Ishikawa (cell line): ENCODE measurements around the gene BLCAP.

ENCODE experiments used
- CEBPB ChIP-seq: IDR thresholded peaks from 2 replicates; pipeline ENCODE4 v1.6.1; 2012
- CREB1 ChIP-seq: IDR thresholded peaks from 2 replicates; pipeline ENCODE4 v1.6.1; 2012; ENCODE audit warnings: low read depth
- EGR1 ChIP-seq: IDR thresholded peaks from 2 replicates; pipeline ENCODE4 v1.6.1; 2012
- EP300 ChIP-seq: IDR thresholded peaks from 2 replicates; pipeline ENCODE4 v1.6.1; 2012; ENCODE audit warnings: borderline replicate concordance
- FOXM1 ChIP-seq: IDR thresholded peaks from 2 replicates; pipeline ENCODE4 v1.6.1; 2012; ENCODE audit warnings: low read depth, borderline replicate concordance
- MAX ChIP-seq: IDR thresholded peaks from 2 replicates; pipeline ENCODE4 v1.6.1; 2012
- NFIC ChIP-seq: IDR thresholded peaks from 2 replicates; pipeline ENCODE4 v1.6.1; 2012
- RAD21 ChIP-seq: IDR thresholded peaks from 2 replicates; pipeline ENCODE4 v1.6.1; 2012; ENCODE audit warnings: low read depth
- REST ChIP-seq: IDR thresholded peaks from 2 replicates; pipeline ENCODE4 v1.6.1; 2012; ENCODE audit warnings: low read depth, mild to moderate bottlenecking
- TAF1 ChIP-seq: IDR thresholded peaks from 2 replicates; pipeline ENCODE4 v1.6.1; 2012; ENCODE audit warnings: low read depth, mild to moderate bottlenecking
- TEAD4 ChIP-seq: IDR thresholded peaks from 2 replicates; pipeline ENCODE4 v1.6.1; 2012
- USF1 ChIP-seq: IDR thresholded peaks from 2 replicates; pipeline ENCODE4 v1.6.1; 2012
- YY1 ChIP-seq: IDR thresholded peaks from 2 replicates; pipeline ENCODE4 v1.6.1; 2012; ENCODE audit warnings: low read depth
- ZBTB7A ChIP-seq: IDR thresholded peaks from 2 replicates; pipeline ENCODE4 v1.6.1; 2012; ENCODE audit warnings: low read depth

- TF ChIP-seq USF1 (no peak), REST (no peak), CEBPB (no peak), TAF1 (no peak), EGR1 (no peak), EP300 (no peak), MAX (no peak), YY1 (no peak), NFIC (no peak), ZBTB7A (no peak), CREB1 (no peak), RAD21 (no peak), FOXM1 (no peak), TEAD4 (no peak)
These were observed 13.8 kb downstream of the BLCAP start for GRCh38 chr20:37513779-37514359.
